ENCODE measurements around the gene LINS1.

- TF ChIP-seq CTCF (IDR thresholded peaks at IDR 0.05) (no peak), POLR2A (IDR thresholded peaks at IDR 0.05) (no peak), POLR2AphosphoS5 (IDR thresholded peaks at IDR 0.05) (no peak)
Observed at GRCh38 chr15:100601617-100602063, 344 bp downstream of the LINS1 start.

Measured in stomach (tissue), 4 donors.